Thyroid gland (tissue), 4 donors: ENCODE measurements around the gene NAXD. TPM values are rescaled to one million over a fixed set of nuclear protein-coding genes. Genes with fewer than 3 reads are reported as not detected.

Experiments
- DNase-seq, 2 donors: peaks; one replicate each; pipeline ENCODE4 v3.0.0-alpha.2; 2019
- H3K27ac ChIP-seq, 3 donors: fragments of 200-600 bp; sonication (generic); 1 replicate in 2 of 3; 2 replicates in 1 of 3; pipeline ENCODE4 v1.5.1; 2016 to 2019; ENCODE audit warnings: mild to moderate bottlenecking in 1 of 3, moderate library complexity in 1 of 3
- H3K27me3 ChIP-seq: fragments of 200-600 bp; sonication (generic); one replicate; pipeline ENCODE4 v1.5.1; 2019
- H3K36me3 ChIP-seq, 2 donors: fragments of 200-600 bp; sonication (generic); one replicate each; pipeline ENCODE4 v1.5.1; 2016 to 2019
- H3K4me1 ChIP-seq, 2 donors: fragments of 200-600 bp; sonication (generic); one replicate each; pipeline ENCODE4 v1.5.1; 2017 to 2019
- H3K4me3 ChIP-seq, 3 donors: fragments of 200-600 bp; sonication (generic); replicated peaks in 1 of 3; 1 replicate in 2 of 3; 2 replicates in 1 of 3; pipeline ENCODE4 v1.5.1; 2016; ENCODE audit warnings: mild to moderate bottlenecking in 1 of 3
- H3K9me3 ChIP-seq: fragments of 200-600 bp; sonication (generic); one replicate; pipeline ENCODE4 v1.5.1; 2017
- CTCF ChIP-seq, 6 experiments: fragments of 200-600 bp in 3 of 6; fragments of 450-650 bp in 3 of 6; sonication (generic) in 3 of 6; IDR thresholded peaks; one replicate each; pipeline ENCODE4 v1.5.1; 2016 to 2019; ENCODE audit warnings: antibody characterized with exemption in 6 of 6, mild to moderate bottlenecking in 2 of 6, inconsistent platforms in 1 of 6, moderate library complexity in 1 of 6
- POLR2A ChIP-seq, 2 donors: fragments of 450-650 bp; IDR thresholded peaks; one replicate each; pipeline ENCODE4 v1.6.1; 2017; ENCODE audit warnings: antibody characterized with exemption in 2 of 2, mild to moderate bottlenecking in 2 of 2, moderate library complexity in 1 of 2
- WGBS, 2 donors: methylation state at CpG; one replicate each; pipeline ENCODE4 v1.1.5; 2017; 5-methylcytosine and 5-hydroxymethylcytosine counted together
- intact Hi-C: fragments of 100-400 bp; cut with DNase I; formaldehyde crosslinking; loops from one replicate; pipeline ENCODE4 v1.15.1; 2023
- total RNA-seq, 4 donors: library from RNA; depleted of rRNA; stranded (reverse); fragments of >200 nt; gene quantifications; one replicate each; pipeline ENCODE4 v1.2.3, GENCODE V29; 2016

The NAXD gene
- total RNA-seq, 4 donors from 2014 or later: 38.2 to 46.6 (median 42.8) TPM

GRCh38 chr13:110624766-110625756 is 9.7 kb downstream of the NAXD start:
- H3K27ac ChIP-seq: no peak overlapping the region
- peaks cover 9 to 22% of the 10 kb centered on the region in 2 donors for H3K36me3 ChIP-seq
- WGBS, 2 donors: 83 to 89% methylated on average over 33 to 35 of the region's 41 CpGs
- intact Hi-C loops: no loop called here
- no peak overlapping the region for H3K4me3 ChIP-seq
- H3K27me3 ChIP-seq: no peaks in the 10 kb centered on the region
- no peak for DNase-seq
- H3K9me3 ChIP-seq: no peaks in the 10 kb centered on the region
- TF ChIP-seq POLR2A (IDR thresholded peaks at IDR 0.05): no peak
- H3K4me1 ChIP-seq: no peaks in the 10 kb centered on the region

- 78 to 80% methylated on average over 18 to 19 of the region's 19 CpGs for WGBS, 2 donors
- no peak for DNase-seq
- Histone ChIP-seq H3K27me3 (no peaks in the 10 kb centered on the region), H3K4me3 (no peak overlapping the region), H3K4me1 (no peaks in the 10 kb centered on the region), H3K36me3 (peaks cover 9 to 22% of the 10 kb centered on the region in 2 donors), H3K9me3 (no peaks in the 10 kb centered on the region), H3K27ac (no peak overlapping the region)
- intact Hi-C loops: no loop called here
- TF ChIP-seq POLR2A (IDR thresholded peaks at IDR 0.05): no peak
- TF ChIP-seq CTCF (IDR thresholded peaks at IDR 0.05): no peak
Observed at GRCh38 chr13:110625771-110626321, 10.5 kb downstream of the NAXD start.

GRCh38 chr13:110626521-110626920 is 11.2 kb downstream of the NAXD start:
- intact Hi-C loops: no loop called here
- no peaks in the 10 kb centered on the region for H3K27me3 ChIP-seq
- WGBS, 2 donors: 85 to 89% methylated on average over 9 of the region's 9 CpGs
- DNase-seq: no peak
- no peaks in the 10 kb centered on the region for H3K4me1 ChIP-seq
- no peaks in the 10 kb centered on the region for H3K9me3 ChIP-seq
- TF ChIP-seq POLR2A (IDR thresholded peaks at IDR 0.05) (no peak), CTCF (IDR thresholded peaks at IDR 0.05) (no peak)
- peaks cover 9 to 22% of the 10 kb centered on the region in 2 donors for H3K36me3 ChIP-seq
- no peak overlapping the region for H3K27ac ChIP-seq
- H3K4me3 ChIP-seq: no peak overlapping the region

- Histone ChIP-seq H3K27me3 (no peaks in the 10 kb centered on the region), H3K9me3 (no peaks in the 10 kb centered on the region), H3K4me1 (no peaks in the 10 kb centered on the region), H3K36me3 (peaks cover 9 to 22% of the 10 kb centered on the region in 2 donors), H3K27ac (no peak overlapping the region), H3K4me3 (no peak overlapping the region)
- DNase-seq: no peak
- intact Hi-C loops: no loop called here
- WGBS, 2 donors: 95 to 96% methylated on average over 8 of the region's 8 CpGs
- TF ChIP-seq POLR2A (IDR thresholded peaks at IDR 0.05): no peak
- TF ChIP-seq CTCF (IDR thresholded peaks at IDR 0.05): no peak
Observed at GRCh38 chr13:110627351-110627750, 12.0 kb downstream of the NAXD start.

- Histone ChIP-seq H3K4me3 (no peak overlapping the region), H3K27me3 (no peaks in the 10 kb centered on the region), H3K27ac (no peak overlapping the region), H3K36me3 (peaks cover 9 to 19% of the 10 kb centered on the region in 2 donors), H3K9me3 (no peaks in the 10 kb centered on the region), H3K4me1 (no peaks in the 10 kb centered on the region)
- no peak for TF ChIP-seq POLR2A (IDR thresholded peaks at IDR 0.05)
- TF ChIP-seq CTCF (IDR thresholded peaks at IDR 0.05): no peak
- intact Hi-C loops: no loop called here
- no peak for DNase-seq
- WGBS, 2 donors: 88 to 92% methylated on average over 12 of the region's 12 CpGs
Observed at GRCh38 chr13:110627761-110628476, 12.6 kb downstream of the NAXD start.
